Measurements from ENCODE around the gene GCLM. TPM values are rescaled to one million over a fixed set of nuclear protein-coding genes. Genes with fewer than 3 reads are reported as not detected.

The GCLM gene
- 10 to 100 TPM in 7 of 10 donors, 1 to 10 TPM in 3; 7.6 to 15.5 (median 10.6) TPM for total RNA-seq
- 1 to 10 TPM; 1.9 to 4.4 TPM for polyA plus RNA-seq
- long read RNA-seq, donor 1, full-length matches to known transcripts: 39 of 45 reads
- long read RNA-seq, donor 1, partial matches to known transcripts: 0 of 45 reads
- long read RNA-seq, donor 1, other reads (novel, unspliced or antisense): 6 of 45 reads
- long read RNA-seq, donor 2, full-length matches to known transcripts: 30 of 32 reads
- long read RNA-seq, donor 2, partial matches to known transcripts: 0 of 32 reads
- long read RNA-seq, donor 2, other reads (novel, unspliced or antisense): 2 of 32 reads
- long read RNA-seq, donor 3, full-length matches to known transcripts: 38 of 50 reads
- long read RNA-seq, donor 3, partial matches to known transcripts: 1 of 50 reads
- long read RNA-seq, donor 3, other reads (novel, unspliced or antisense): 11 of 50 reads

- peaks cover 0 to 14% (median 4%) of the 10 kb centered on the region in 11 donors for H3K9me3 ChIP-seq
- peaks cover 6 to 40% (median 16%) of the 10 kb centered on the region in 9 donors for H3K4me1 ChIP-seq
- 1% methylated on average over 98 to 102 of the region's 102 CpGs for WGBS, 2 donors
- ATAC-seq: peak; percentile 96 to 99 (median 98)
- peak within 1 kb of the TSS; percentile 23 to 100 (median 85) for H3K4me3 ChIP-seq
- TF ChIP-seq, protein P1, sequence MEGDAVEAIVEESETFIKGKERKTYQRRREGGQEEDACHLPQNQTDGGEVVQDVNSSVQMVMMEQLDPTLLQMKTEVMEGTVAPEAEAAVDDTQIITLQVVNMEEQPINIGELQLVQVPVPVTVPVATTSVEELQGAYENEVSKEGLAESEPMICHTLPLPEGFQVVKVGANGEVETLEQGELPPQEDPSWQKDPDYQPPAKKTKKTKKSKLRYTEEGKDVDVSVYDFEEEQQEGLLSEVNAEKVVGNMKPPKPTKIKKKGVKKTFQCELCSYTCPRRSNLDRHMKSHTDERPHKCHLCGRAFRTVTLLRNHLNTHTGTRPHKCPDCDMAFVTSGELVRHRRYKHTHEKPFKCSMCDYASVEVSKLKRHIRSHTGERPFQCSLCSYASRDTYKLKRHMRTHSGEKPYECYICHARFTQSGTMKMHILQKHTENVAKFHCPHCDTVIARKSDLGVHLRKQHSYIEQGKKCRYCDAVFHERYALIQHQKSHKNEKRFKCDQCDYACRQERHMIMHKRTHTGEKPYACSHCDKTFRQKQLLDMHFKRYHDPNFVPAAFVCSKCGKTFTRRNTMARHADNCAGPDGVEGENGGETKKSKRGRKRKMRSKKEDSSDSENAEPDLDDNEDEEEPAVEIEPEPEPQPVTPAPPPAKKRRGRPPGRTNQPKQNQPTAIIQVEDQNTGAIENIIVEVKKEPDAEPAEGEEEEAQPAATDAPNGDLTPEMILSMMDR (IDR thresholded peaks at IDR 0.05): peak; percentile 73 to 99 (median 92)
- no peaks in the 10 kb centered on the region for H3K27me3 ChIP-seq
- DNase-seq: peak; percentile 89 to 95
- H3K36me3 ChIP-seq: no peaks in the 10 kb centered on the region
- intact Hi-C loops (cut with DNase I): loop anchor here in 2 of 10 donors (2.0 to 5.0 kb wide), 3 partner anchors 31 to 428 kb away; partner anchors contain the start of gene DNTTIP2 (in 1 of the 2)
- peak within 1 kb of the TSS; percentile 38 to 97 (median 88) for H3K27ac ChIP-seq
These were observed at the start of gene GCLM for GRCh38 chr1:93909146-93910050. TSS of gene GCLM (minus strand) at chr1:93909430. CDS start at chr1:93909163, 267 bp downstream.

- intact Hi-C loops (cut with DNase I): no loop called here
- no peak overlapping the region for H3K27ac ChIP-seq
These were observed 49.5 kb upstream of the GCLM start for GRCh38 chr1:93958726-93959100.

GRCh38 chr1:93958032-93958725 is 48.9 kb upstream of the GCLM start:
- Histone ChIP-seq H3K9me3 (peaks cover 0 to 38% (median 24%) of the 10 kb centered on the region in 11 donors), H3K4me3 (no peak overlapping the region), H3K4me1 (no peaks in the 10 kb centered on the region), H3K27ac (no peak overlapping the region), H3K36me3 (no peaks in the 10 kb centered on the region), H3K27me3 (no peaks in the 10 kb centered on the region)
- intact Hi-C loops (cut with DNase I): no loop called here
- 39 to 56% methylated on average over 1 of the region's 1 CpG for WGBS, 2 donors
- ATAC-seq: no peak
- DNase-seq: no peak
- TF ChIP-seq, protein P1 (IDR thresholded peaks at IDR 0.05): no peak

More at GRCh38 chr1:93958726-93959100, 49.5 kb upstream of the GCLM start:
- ATAC-seq (no peak), DNase-seq (no peak)
- Histone ChIP-seq H3K4me3 (no peak overlapping the region), H3K9me3 (peaks cover 0 to 35% (median 23%) of the 10 kb centered on the region in 11 donors), H3K36me3 (no peaks in the 10 kb centered on the region), H3K27me3 (no peaks in the 10 kb centered on the region), H3K4me1 (no peaks in the 10 kb centered on the region)
- TF ChIP-seq, protein P1 (IDR thresholded peaks at IDR 0.05): no peak
- 42 to 63% methylated on average over 1 of the region's 1 CpG for WGBS, 2 donors

Measured in heart right ventricle (tissue), 16 donors.